ENCODE measurements around the gene AACS. TPM values are rescaled to one million over a fixed set of nuclear protein-coding genes. Genes with fewer than 3 reads are reported as not detected.
"Not testable (repeated sequence)": the region's sequence is repeated elsewhere in the genome, so short reads cannot be mapped to it uniquely, and the experiment has no call there.

Gene AACS
- total RNA-seq, 2 experiments from 2014 or later = 14.9 to 20.3 TPM

- Mint-ChIP-seq H3K9me3 (ENCODE audit: low read depth) (peaks cover 3% of the 10 kb centered on the region), H3K4me3 (no peak overlapping the region), H3K4me1 (no peaks in the 10 kb centered on the region), H3K36me3 (peaks cover 11% of the 10 kb centered on the region), H3K27ac (no peak overlapping the region), H3K27me3 (no peaks in the 10 kb centered on the region)
- CTCF ChIA-PET = no interaction called here
- no peak for DNase-seq
- ATAC-seq = no peak
Observed at GRCh38 chr12:125032466-125033152, 32.6 kb upstream of the AACS start.

DNA sequence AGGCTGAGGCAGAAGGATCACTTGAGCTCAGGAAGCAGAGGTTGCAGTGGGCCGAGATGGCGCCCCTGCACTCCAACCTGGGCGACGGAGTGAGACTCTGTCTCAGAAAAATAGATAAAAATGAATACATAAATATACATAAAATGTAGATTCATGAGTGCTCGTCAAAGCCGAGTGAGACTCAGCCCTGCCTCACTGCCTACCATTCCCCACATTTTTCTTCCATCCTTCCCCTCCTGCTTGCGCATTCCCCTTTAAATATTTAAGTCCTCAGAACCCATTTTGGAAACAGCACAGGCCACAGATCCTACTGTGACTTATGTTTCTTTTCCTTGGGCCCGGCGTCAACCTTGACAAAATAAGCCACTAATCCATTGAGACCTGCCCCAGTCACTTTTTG, 31.9 kb upstream of the AACS start:
- Mint-ChIP-seq H3K27me3 (no peaks in the 10 kb centered on the region), H3K27ac (no peak overlapping the region), H3K9me3 (ENCODE audit: low read depth) (peaks cover 3% of the 10 kb centered on the region), H3K4me1 (no peaks in the 10 kb centered on the region), H3K36me3 (peaks cover 9% of the 10 kb centered on the region), H3K4me3 (no peak overlapping the region)
- CTCF ChIA-PET = no interaction called here
- ATAC-seq = no peak
- no peak for DNase-seq

DNA sequence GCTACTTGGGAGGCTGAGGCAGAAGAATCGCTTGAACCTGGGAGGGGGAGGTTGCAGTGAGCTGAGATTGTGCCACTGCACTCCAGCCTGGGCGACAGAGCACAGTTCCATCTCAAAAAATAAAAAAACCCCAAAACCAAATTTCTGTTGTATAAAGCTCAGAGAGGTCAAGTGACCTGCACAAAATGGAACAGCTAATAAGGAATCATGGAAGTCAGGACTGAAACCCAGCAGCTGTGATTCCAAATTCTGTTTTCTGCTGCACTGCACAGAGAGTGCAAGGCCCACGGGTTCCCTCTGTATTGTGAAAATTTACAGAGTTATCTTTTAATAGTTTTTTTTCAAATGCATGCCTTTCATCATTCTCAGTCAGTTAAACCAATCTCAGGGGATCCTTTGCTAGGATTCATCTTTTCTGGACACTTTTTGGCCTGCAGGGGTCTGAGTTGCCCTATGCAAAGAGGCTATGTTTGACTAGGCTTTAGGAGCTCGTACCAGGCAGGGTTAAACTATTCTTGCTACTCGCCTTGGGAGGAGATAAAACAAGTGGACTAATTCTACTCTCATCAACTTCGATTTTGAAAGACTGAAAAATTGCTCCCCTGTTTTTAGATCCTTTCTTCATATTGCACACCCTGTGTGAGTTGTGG, 26.1 kb upstream of the AACS start:
- Mint-ChIP-seq H3K9me3 (ENCODE audit: low read depth) (peaks cover 3% of the 10 kb centered on the region), H3K4me1 (no peaks in the 10 kb centered on the region), H3K27me3 (no peaks in the 10 kb centered on the region), H3K36me3 (peaks cover 3% of the 10 kb centered on the region), H3K4me3 (no peak overlapping the region), H3K27ac (no peak overlapping the region)
- CTCF ChIA-PET = no interaction called here
- ATAC-seq = no peak
- no peak for DNase-seq

DNA sequence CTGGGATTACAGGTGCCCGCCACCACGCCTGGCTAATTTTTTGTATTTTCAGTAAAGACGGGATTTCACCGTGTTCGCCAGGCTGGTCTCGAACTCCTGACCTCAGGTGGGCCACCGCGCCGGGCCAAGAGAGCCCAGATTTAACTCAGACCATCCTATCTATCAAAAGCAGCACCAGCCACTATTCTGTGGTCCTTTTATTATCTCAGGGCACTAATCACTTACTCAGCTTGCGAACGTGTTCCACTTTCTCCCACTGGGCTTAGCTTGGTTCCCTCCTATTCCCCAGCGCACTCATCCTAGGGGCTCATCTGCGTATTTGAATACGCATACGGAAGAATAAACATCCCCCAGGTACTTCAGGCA, 16.2 kb upstream of the AACS start:
- CTCF ChIA-PET = interaction anchor here (0.9 to 2.3 kb wide), 4 partner anchors 12 to 109 kb away, joined by 3 to 9 read pairs (median 6); partner anchors contain the start of gene AACS
- no peaks in the 10 kb centered on the region for H3K9me3 Mint-ChIP-seq (ENCODE audit: low read depth)
- peak overlapping the region; percentile 78 for H3K27ac Mint-ChIP-seq
- no peaks in the 10 kb centered on the region for H3K36me3 Mint-ChIP-seq
- H3K4me3 Mint-ChIP-seq = peak overlapping the region; percentile 78
- ATAC-seq (no peak), DNase-seq (no peak)
- no peaks in the 10 kb centered on the region for H3K27me3 Mint-ChIP-seq
- peaks cover 7% of the 10 kb centered on the region for H3K4me1 Mint-ChIP-seq

GRCh38 chr12:125050446-125050845, 14.8 kb upstream of the AACS start:
- peaks cover 7% of the 10 kb centered on the region for H3K4me1 Mint-ChIP-seq
- no peaks in the 10 kb centered on the region for H3K9me3 Mint-ChIP-seq (ENCODE audit: low read depth)
- H3K36me3 Mint-ChIP-seq = no peaks in the 10 kb centered on the region
- CTCF ChIA-PET = interaction anchor here (1.7 to 2.3 kb wide), 2 partner anchors 14 to 111 kb away, joined by 8 to 9 read pairs; partner anchors contain the start of gene AACS
- H3K27me3 Mint-ChIP-seq = no peaks in the 10 kb centered on the region
- H3K4me3 Mint-ChIP-seq = peak overlapping the region; percentile 78
- no peak for ATAC-seq
- DNase-seq = no peak
- no peak overlapping the region for H3K27ac Mint-ChIP-seq

DNA sequence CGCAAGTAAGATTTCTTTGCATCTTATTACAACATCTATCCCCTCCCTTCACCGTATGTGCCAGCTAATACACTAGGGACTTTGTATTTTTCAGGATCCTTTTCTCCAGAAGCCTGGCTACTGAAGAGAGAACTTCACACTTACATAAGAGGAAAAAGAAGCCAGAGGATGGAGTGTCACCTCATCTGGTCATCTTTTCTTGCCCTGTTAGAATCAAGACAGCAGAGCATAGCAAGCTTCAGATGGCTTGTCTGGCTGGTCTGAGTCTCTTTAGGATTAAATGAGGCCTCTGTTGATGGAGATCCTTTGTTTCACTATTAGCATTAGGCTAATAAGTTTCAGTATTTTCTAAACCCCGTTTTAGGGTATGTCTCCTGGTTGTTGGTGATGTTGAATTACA, 14.4 kb upstream of the AACS start:
- Mint-ChIP-seq H3K27me3 (no peaks in the 10 kb centered on the region), H3K27ac (no peak overlapping the region), H3K4me1 (peaks cover 7% of the 10 kb centered on the region), H3K36me3 (no peaks in the 10 kb centered on the region), H3K4me3 (peak overlapping the region; percentile 26), H3K9me3 (ENCODE audit: low read depth) (no peaks in the 10 kb centered on the region)
- ATAC-seq = no peak
- no peak for DNase-seq
- CTCF ChIA-PET = interaction anchor here (2.3 kb wide), 1 partner anchor 14 kb away, joined by 9 read pairs; the partner anchor contains the start of gene AACS

GRCh38 chr12:125053821-125054220, 11.4 kb upstream of the AACS start:
- CTCF ChIA-PET = no interaction called here
- ATAC-seq = no peak

GRCh38 chr12:125055591-125055990, 9.6 kb upstream of the AACS start:
- H3K4me3 Mint-ChIP-seq = no peak overlapping the region
- H3K36me3 Mint-ChIP-seq = peaks cover 2% of the 10 kb centered on the region
- no peak for ATAC-seq
- peaks cover 10% of the 10 kb centered on the region for H3K27me3 Mint-ChIP-seq
- no peak for DNase-seq
- no peak overlapping the region for H3K27ac Mint-ChIP-seq
- H3K4me1 Mint-ChIP-seq = no peaks in the 10 kb centered on the region
- CTCF ChIA-PET = no interaction called here
- no peaks in the 10 kb centered on the region for H3K9me3 Mint-ChIP-seq (ENCODE audit: low read depth)

More at GRCh38 chr12:125053821-125054220, 11.4 kb upstream of the AACS start:
- Mint-ChIP-seq H3K27ac (no peak overlapping the region), H3K36me3 (no peaks in the 10 kb centered on the region), H3K27me3 (peaks cover 2% of the 10 kb centered on the region), H3K4me3 (no peak overlapping the region), H3K4me1 (peaks cover 7% of the 10 kb centered on the region), H3K9me3 (ENCODE audit: low read depth) (no peaks in the 10 kb centered on the region)
- no peak for DNase-seq

DNA sequence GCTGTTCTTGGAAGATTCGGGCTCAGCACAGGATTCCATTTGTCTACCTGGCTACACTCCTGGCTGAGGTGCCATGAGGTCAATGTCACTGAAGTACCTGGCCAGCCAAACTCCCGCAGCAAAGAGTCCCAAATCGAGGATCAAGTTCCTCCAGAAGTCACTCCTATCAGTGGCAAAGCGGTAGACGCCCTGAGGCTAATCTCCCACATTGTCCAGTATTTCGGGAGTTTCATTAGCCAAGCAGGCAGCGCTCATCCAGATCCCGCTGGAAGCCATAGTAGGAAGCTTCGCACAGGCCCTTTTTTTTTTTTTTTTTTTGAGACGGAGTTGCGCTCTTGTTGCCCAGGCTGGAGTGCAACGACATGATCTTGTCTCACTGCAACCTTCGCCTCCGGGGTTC, 8.9 kb upstream of the AACS start:
- no peak for ATAC-seq
- H3K4me1 Mint-ChIP-seq = no peaks in the 10 kb centered on the region
- peaks cover 2% of the 10 kb centered on the region for H3K36me3 Mint-ChIP-seq
- no peaks in the 10 kb centered on the region for H3K9me3 Mint-ChIP-seq (ENCODE audit: low read depth)
- no peak overlapping the region for H3K4me3 Mint-ChIP-seq
- CTCF ChIA-PET = interaction anchor here (0.7 kb wide), 1 partner anchor 1269 kb away, joined by 3 read pairs; no protein-coding TSS in a partner anchor
- no peak overlapping the region for H3K27ac Mint-ChIP-seq
- H3K27me3 Mint-ChIP-seq = peaks cover 12% of the 10 kb centered on the region
- DNase-seq = no peak

DNA sequence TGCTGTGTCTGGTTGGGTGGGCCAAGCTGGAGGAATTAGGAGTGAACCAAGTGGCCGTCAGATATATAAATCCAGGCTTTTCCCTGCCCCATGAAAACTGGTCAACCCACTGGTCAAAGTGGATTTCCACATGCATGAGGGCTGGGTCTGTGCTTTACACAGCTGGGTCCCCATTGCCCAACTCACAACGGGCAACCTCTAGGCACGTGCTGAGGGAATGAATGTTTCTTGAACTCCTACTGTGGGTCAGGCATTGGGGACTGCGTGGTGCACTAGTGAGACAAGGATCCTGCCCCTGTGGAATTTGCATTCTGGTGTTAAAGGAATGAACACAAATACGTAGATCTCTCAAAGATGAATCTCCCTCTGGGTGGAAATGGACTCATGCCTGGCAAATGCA, 7.5 kb upstream of the AACS start:
- no peak overlapping the region for H3K27ac Mint-ChIP-seq
- no peak overlapping the region for H3K4me3 Mint-ChIP-seq
- CTCF ChIA-PET = no interaction called here
- ATAC-seq = no peak
- no peak for DNase-seq
- peaks cover 3% of the 10 kb centered on the region for H3K9me3 Mint-ChIP-seq (ENCODE audit: low read depth)
- H3K27me3 Mint-ChIP-seq = peaks cover 14% of the 10 kb centered on the region
- H3K4me1 Mint-ChIP-seq = no peaks in the 10 kb centered on the region
- peaks cover 2% of the 10 kb centered on the region for H3K36me3 Mint-ChIP-seq

GRCh38 chr12:125061229-125061628, 4.0 kb upstream of the AACS start:
- peaks cover 23% of the 10 kb centered on the region for H3K27me3 Mint-ChIP-seq
- CTCF ChIA-PET = interaction anchor here (1.2 to 1.4 kb wide), 3 partner anchors 12 to 120 kb away, joined by 3 read pairs; no protein-coding TSS in a partner anchor
- ATAC-seq = no peak
- H3K4me1 Mint-ChIP-seq = peaks cover 6% of the 10 kb centered on the region
- DNase-seq = no peak
- H3K9me3 Mint-ChIP-seq (ENCODE audit: low read depth) = peaks cover 3% of the 10 kb centered on the region
- peaks cover 2% of the 10 kb centered on the region for H3K36me3 Mint-ChIP-seq
- no peak overlapping the region for H3K27ac Mint-ChIP-seq
- H3K4me3 Mint-ChIP-seq = no peak overlapping the region

DNA sequence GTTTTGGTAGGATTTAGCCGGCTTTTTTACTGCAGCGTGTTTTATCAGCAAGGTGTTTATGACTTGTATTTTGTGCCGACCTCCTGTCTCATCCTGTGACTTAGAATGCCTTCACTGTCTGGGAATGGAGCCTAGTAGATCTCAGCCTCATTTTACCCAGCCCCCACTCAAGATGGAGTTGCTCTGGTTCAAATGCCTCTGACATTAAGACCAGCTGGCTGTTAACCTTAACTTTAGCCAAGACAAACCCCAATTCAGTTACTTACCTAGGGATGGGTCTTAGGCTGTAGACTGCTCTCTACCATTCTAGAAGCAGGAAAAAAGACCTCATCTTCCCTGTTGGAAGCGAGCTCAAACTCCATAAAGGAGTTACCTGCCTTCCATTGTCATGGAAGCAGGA, 1.7 kb upstream of the AACS start:
- ATAC-seq; H3K27ac Mint-ChIP-seq; H3K9me3 Mint-ChIP-seq (ENCODE audit: low read depth); H3K36me3 Mint-ChIP-seq; DNase-seq; H3K4me3 Mint-ChIP-seq: not testable (repeated sequence)
- CTCF ChIA-PET = interaction anchor here (1.6 kb wide), 1 partner anchor 72 kb away, joined by 3 read pairs; no protein-coding TSS in a partner anchor
- Mint-ChIP-seq H3K27me3 (peaks cover 21% of the 10 kb centered on the region), H3K4me1 (peaks cover 13% of the 10 kb centered on the region)

DNA sequence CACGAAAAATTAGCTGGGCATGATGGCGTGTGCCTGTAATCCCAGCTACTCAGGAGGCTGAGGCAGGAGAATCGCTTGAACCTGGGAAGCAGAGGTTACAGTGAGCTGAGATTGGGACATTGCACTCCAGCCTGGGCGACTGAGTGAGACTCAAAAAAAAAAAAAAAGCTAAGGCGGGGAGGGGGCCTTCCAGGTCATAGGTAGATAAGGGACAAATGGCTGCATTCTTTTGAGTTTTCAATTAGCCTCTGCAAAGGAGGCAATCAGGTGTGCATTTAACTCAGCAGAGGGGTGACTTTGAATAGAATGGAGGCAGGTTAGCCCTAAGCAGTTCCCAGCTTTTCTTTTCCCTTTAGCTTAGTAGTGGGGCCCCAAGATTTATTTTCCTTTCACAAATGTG, 743 bp upstream of the AACS start:
- CTCF ChIA-PET = interaction anchor here (0.8 to 1.6 kb wide), 4 partner anchors 10 to 73 kb away, joined by 3 to 9 read pairs (median 3); no protein-coding TSS in a partner anchor
- H3K27ac Mint-ChIP-seq = no peak overlapping the region
- H3K4me3 Mint-ChIP-seq = peak overlapping the region; percentile 69
- peaks cover 3% of the 10 kb centered on the region for H3K9me3 Mint-ChIP-seq (ENCODE audit: low read depth)
- peaks cover under 1% of the 10 kb centered on the region for H3K36me3 Mint-ChIP-seq
- peaks cover 13% of the 10 kb centered on the region for H3K4me1 Mint-ChIP-seq
- ATAC-seq (no peak), DNase-seq (no peak)
- H3K27me3 Mint-ChIP-seq = peaks cover 20% of the 10 kb centered on the region

All from activated CD8-positive, alpha-beta memory T cell treated with anti-CD3 and anti-CD28 coated beads, Interleukin-2, amount 10 ng/mL, durations not matched to agents 7 days and 5 days (primary cell).